ENCODE results near the gene FAM171A1. TPM values are rescaled to one million over a fixed set of nuclear protein-coding genes. Genes with fewer than 3 reads are reported as not detected.

The FAM171A1 gene
- total and polyA plus RNA-seq, 7 donors, result 4.3 to 29.0 (median 7.2) TPM

DNA sequence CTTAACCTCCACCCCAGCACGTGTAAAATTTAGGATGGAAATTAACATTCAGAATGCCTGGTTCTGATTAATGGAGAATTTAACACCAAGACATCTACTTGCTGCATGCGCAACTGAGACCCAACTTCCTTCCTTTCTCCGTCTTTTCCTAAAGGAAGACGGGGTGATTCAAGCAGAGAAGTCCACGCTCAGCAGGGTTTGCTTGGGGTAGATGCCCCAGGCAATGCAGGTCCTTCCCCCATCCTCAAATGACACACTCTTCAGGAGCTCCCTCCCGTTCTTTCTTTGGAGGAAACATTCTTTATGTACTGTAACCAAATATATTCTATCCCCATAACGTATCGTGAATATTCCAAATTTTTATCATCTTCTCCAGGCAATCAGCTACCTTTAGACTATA lies 47.0 kb downstream of the FAM171A1 start:
- 82 to 91% methylated on average over 8 of the region's 8 CpGs for WGBS, 2 donors
- Histone ChIP-seq H3K4me3 (no peak overlapping the region), H3K36me3 (no peaks in the 10 kb centered on the region), H3K27me3 (no peaks in the 10 kb centered on the region), H3K27ac (no peak overlapping the region), H3K9me3 (no peaks in the 10 kb centered on the region), H3K4me1 (peaks cover 0 to 30% (median 21%) of the 10 kb centered on the region in 4 donors)
- intact Hi-C loops (cut with DNase I), result no loop called here
- no peak for DNase-seq
- TF ChIP-seq POLR2AphosphoS5 (IDR thresholded peaks at IDR 0.05) (no peak), POLR2A (IDR thresholded peaks at IDR 0.05) (no peak), EP300 (IDR thresholded peaks at IDR 0.05) (no peak)
- TF ChIP-seq, protein P1, sequence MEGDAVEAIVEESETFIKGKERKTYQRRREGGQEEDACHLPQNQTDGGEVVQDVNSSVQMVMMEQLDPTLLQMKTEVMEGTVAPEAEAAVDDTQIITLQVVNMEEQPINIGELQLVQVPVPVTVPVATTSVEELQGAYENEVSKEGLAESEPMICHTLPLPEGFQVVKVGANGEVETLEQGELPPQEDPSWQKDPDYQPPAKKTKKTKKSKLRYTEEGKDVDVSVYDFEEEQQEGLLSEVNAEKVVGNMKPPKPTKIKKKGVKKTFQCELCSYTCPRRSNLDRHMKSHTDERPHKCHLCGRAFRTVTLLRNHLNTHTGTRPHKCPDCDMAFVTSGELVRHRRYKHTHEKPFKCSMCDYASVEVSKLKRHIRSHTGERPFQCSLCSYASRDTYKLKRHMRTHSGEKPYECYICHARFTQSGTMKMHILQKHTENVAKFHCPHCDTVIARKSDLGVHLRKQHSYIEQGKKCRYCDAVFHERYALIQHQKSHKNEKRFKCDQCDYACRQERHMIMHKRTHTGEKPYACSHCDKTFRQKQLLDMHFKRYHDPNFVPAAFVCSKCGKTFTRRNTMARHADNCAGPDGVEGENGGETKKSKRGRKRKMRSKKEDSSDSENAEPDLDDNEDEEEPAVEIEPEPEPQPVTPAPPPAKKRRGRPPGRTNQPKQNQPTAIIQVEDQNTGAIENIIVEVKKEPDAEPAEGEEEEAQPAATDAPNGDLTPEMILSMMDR (IDR thresholded peaks at IDR 0.05), result no peak

DNA sequence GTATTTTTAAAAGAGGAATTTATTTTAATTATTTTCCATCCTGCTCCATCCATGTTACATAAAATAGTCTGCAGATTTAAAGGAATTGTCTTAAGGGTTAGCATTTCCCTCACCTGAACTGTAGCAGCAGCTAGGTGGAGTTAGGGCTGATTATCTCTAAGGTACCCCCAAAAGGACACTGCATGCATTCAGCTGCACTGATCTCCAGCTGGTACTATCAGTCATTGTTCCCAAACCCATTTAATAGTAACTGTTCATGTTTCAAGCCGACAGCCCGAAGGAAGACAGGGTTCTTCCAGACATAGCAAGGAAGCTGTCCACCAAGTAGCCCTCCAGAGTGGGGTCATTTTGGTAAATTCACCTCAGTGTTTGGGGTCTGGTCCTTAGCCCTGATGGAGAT lies 48.7 kb downstream of the FAM171A1 start:
- Histone ChIP-seq H3K4me1 (peaks cover 0 to 30% (median 21%) of the 10 kb centered on the region in 4 donors), H3K36me3 (no peaks in the 10 kb centered on the region), H3K27ac (peak overlapping the region in 2 of 4 donors; percentile 48 to 51), H3K9me3 (no peaks in the 10 kb centered on the region), H3K4me3 (no peak overlapping the region), H3K27me3 (no peaks in the 10 kb centered on the region)
- DNase-seq, result no peak
- TF ChIP-seq POLR2AphosphoS5 (IDR thresholded peaks at IDR 0.05) (no peak), EP300 (IDR thresholded peaks at IDR 0.05) (no peak), POLR2A (IDR thresholded peaks at IDR 0.05) (no peak)
- TF ChIP-seq, protein P1 (IDR thresholded peaks at IDR 0.05), result no peak
- 80 to 83% methylated on average over 2 of the region's 2 CpGs for WGBS, 2 donors
- intact Hi-C loops (cut with DNase I), result no loop called here

GRCh38 chr10:15321431-15322341 lies 49.4 kb downstream of the FAM171A1 start:
- 24 to 54% methylated on average over 6 of the region's 6 CpGs for WGBS, 2 donors
- H3K27ac ChIP-seq, result peak overlapping the region in 2 of 4 donors; percentile 48 to 51
- H3K9me3 ChIP-seq, result no peaks in the 10 kb centered on the region
- intact Hi-C loops (cut with DNase I), result no loop called here
- no peaks in the 10 kb centered on the region for H3K36me3 ChIP-seq
- no peak overlapping the region for H3K4me3 ChIP-seq
- no peak for DNase-seq
- no peaks in the 10 kb centered on the region for H3K27me3 ChIP-seq
- H3K4me1 ChIP-seq, result peaks cover 0 to 30% (median 21%) of the 10 kb centered on the region in 4 donors
- TF ChIP-seq POLR2AphosphoS5 (IDR thresholded peaks at IDR 0.05), result no peak
- no peak for TF ChIP-seq EP300 (IDR thresholded peaks at IDR 0.05)
- no peak for TF ChIP-seq POLR2A (IDR thresholded peaks at IDR 0.05)
- TF ChIP-seq, protein P1 (IDR thresholded peaks at IDR 0.05), result no peak

GRCh38 chr10:15320522-15321203 lies 50.4 kb downstream of the FAM171A1 start:
- no peak for DNase-seq
- Histone ChIP-seq H3K9me3 (no peaks in the 10 kb centered on the region), H3K27ac (peak overlapping the region in 1 of 4 donors; percentile 51), H3K4me3 (no peak overlapping the region), H3K36me3 (no peaks in the 10 kb centered on the region), H3K27me3 (no peaks in the 10 kb centered on the region), H3K4me1 (peaks cover 0 to 31% (median 24%) of the 10 kb centered on the region in 4 donors)
- intact Hi-C loops (cut with DNase I), result no loop called here
- WGBS, 2 donors, result 49 to 69% methylated on average over 3 of the region's 3 CpGs
- TF ChIP-seq, protein P1 (IDR thresholded peaks at IDR 0.05), result no peak
- TF ChIP-seq EP300 (IDR thresholded peaks at IDR 0.05) (no peak), POLR2A (IDR thresholded peaks at IDR 0.05) (no peak), POLR2AphosphoS5 (IDR thresholded peaks at IDR 0.05) (no peak)
